DND-41 (cell line): ENCODE data around the gene PDSS1.

Experiments used
- CTCF ChIP-seq: IDR thresholded peaks from 2 replicates; pipeline ENCODE4 v1.5.1; 2012; ENCODE audit warnings: borderline replicate concordance, low read length, moderate library complexity, mild to moderate bottlenecking; ENCODE audit not compliant: poor library complexity, severe bottlenecking; ENCODE audit errors: extremely low read depth
- EZH2 ChIP-seq: IDR thresholded peaks from 3 replicates; pipeline ENCODE4 v1.6.1; 2012; ENCODE audit warnings: borderline replicate concordance, low read depth, mild to moderate bottlenecking, moderate library complexity, low read length, inconsistent platforms; ENCODE audit not compliant: severe bottlenecking

GRCh38 chr10:26703096-26703495, 5.6 kb downstream of the PDSS1 start:
- TF ChIP-seq CTCF (no peak), EZH2 (no peak)
